T-helper 9 cell (primary cell): ENCODE measurements around the gene IGDCC3.

Experiments used
- DNase-seq: peaks from one replicate; pipeline ENCODE4 v3.0.0-alpha.2; 2020

IGDCC3 gene

GRCh38 chr15:65286069-65286703 lies 91.6 kb downstream of the IGDCC3 start:
- no peak for DNase-seq

DNA sequence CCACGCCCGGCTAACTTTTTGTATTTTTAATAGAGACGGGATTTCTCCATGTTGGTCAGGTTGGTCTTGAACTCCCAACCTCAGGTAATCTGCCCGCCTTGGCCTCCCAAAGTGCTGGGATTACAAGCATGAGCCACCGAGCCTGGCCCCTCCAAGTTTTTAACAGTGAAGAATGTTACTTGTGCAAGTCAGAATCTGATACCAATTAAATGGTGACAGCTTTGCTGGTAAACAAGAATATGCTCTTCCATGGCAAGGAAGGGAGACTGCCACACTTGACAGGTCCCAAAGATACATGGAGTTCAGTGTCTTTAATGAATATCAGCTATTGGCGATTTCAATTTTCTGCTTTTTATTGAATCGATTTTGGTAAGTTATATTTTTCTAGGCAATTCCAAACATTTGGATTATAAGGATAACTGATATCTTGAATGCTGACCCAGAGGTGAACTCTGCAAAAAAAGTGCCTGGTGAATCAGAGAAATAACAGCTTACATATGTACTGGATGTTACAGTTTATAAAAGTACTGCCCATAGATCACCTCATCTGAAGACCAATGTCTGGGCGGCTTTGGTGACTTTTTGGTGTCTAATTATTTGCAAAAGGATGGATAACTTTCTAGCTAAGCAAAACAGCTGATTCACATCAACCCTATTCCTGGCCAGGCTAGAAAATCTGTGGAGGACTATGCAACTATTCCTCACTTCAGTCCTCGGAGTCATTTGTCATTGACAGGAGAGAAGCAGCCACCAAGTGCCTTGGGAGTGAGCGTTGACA lies 92.3 kb downstream of the IGDCC3 start:
- no peak for DNase-seq

DNA sequence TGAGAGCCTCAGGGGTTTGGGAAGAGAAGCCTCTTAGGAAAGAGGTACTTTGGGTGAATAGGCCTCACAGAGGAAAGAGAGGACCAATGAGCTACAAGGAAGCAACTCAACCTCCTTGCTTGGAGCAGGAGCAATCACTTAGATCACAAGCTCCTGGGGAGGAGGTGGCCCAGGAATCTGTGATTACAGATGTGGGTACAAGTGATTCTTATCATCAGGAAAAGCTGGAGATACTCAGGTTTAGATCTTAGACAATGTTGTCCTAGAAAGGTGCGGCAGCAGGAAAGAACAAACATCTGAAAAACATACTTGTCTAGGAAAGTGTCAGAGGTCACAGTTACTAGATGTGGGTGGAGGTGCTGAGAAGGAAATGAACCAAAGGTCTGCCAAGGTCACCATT lies 99.3 kb downstream of the IGDCC3 start:
- no peak for DNase-seq
